Lower leg skin (tissue), 4 donors: Measurements from ENCODE around the gene BIRC5. TPM values are rescaled to one million over a fixed set of nuclear protein-coding genes. Genes with fewer than 3 reads are reported as not detected.

Experiments used
- DNase-seq, 2 donors: peaks; one replicate each; pipeline ENCODE4 v3.0.0-alpha.2; 2019; ENCODE audit warnings: low spot score in 2 of 2
- H3K4me3 ChIP-seq: fragments of 200-600 bp; sonication (generic); 2 replicates; pipeline ENCODE4 v1.5.1; 2017; ENCODE audit warnings: mild to moderate bottlenecking, low read depth; ENCODE audit not compliant: poor library complexity, severe bottlenecking
- CTCF ChIP-seq, 3 donors: fragments of 450-650 bp; IDR thresholded peaks; one replicate each; pipeline ENCODE4 v1.5.1; 2016; ENCODE audit warnings: antibody characterized with exemption in 3 of 3, mild to moderate bottlenecking in 3 of 3, moderate library complexity in 2 of 3
- POLR2A ChIP-seq, 2 donors: fragments of 450-650 bp; IDR thresholded peaks; one replicate each; pipeline ENCODE4 v1.6.1; 2016 to 2017; ENCODE audit warnings: antibody characterized with exemption in 2 of 2, mild to moderate bottlenecking in 1 of 2, moderate library complexity in 1 of 2
- WGBS, 2 donors: methylation state at CpG; one replicate each; pipeline ENCODE4 v1.1.5; 2018; 5-methylcytosine and 5-hydroxymethylcytosine counted together
- intact Hi-C: fragments of 100-400 bp; cut with DNase I; formaldehyde crosslinking; loops from one replicate; pipeline ENCODE4 v1.15.0; 2023; ENCODE audit warnings: low total_unique reads
- total RNA-seq, 4 donors: library from RNA; depleted of rRNA; stranded (reverse); fragments of >200 nt; gene quantifications; one replicate each; pipeline ENCODE4 v1.1.0, GENCODE V29; 2016

BIRC5 gene
- total RNA-seq, 4 donors from 2014 or later: 1.8 to 6.7 (median 3.9) TPM

GRCh38 chr17:78174870-78175642, 39.0 kb upstream of the BIRC5 start:
- 75 to 77% methylated on average over 28 of the region's 28 CpGs for WGBS, 2 donors
- no peak for TF ChIP-seq CTCF (IDR thresholded peaks at IDR 0.05)
- TF ChIP-seq POLR2A (IDR thresholded peaks at IDR 0.05): no peak
- intact Hi-C loops: no loop called here

GRCh38 chr17:78175643-78175981, 38.4 kb upstream of the BIRC5 start:
- intact Hi-C loops: no loop called here
- DNase-seq: no peak
- TF ChIP-seq CTCF (IDR thresholded peaks at IDR 0.05): no peak
- no peak for TF ChIP-seq POLR2A (IDR thresholded peaks at IDR 0.05)
- H3K4me3 ChIP-seq: no peak overlapping the region
- 89 to 94% methylated on average over 14 of the region's 14 CpGs for WGBS, 2 donors

More at GRCh38 chr17:78174870-78175642, 39.0 kb upstream of the BIRC5 start:
- no peak for DNase-seq
- no peak overlapping the region for H3K4me3 ChIP-seq

GRCh38 chr17:78176548-78177025, 37.5 kb upstream of the BIRC5 start:
- TF ChIP-seq POLR2A (IDR thresholded peaks at IDR 0.05) (no peak), CTCF (IDR thresholded peaks at IDR 0.05) (peak in 1 of 3 donors; percentile 50)
- intact Hi-C loops: no loop called here
- peak; percentile 74 to 95 for DNase-seq
- 18 to 43% methylated on average over 6 to 14 of the region's 14 CpGs for WGBS, 2 donors
- H3K4me3 ChIP-seq: no peak overlapping the region

GRCh38 chr17:78179372-78179771, 34.7 kb upstream of the BIRC5 start:
- no peak for DNase-seq
- no peak overlapping the region for H3K4me3 ChIP-seq
- intact Hi-C loops: loop anchor here (2.0 kb wide), 1 partner anchor 67 kb away; no protein-coding TSS in a partner anchor
- TF ChIP-seq POLR2A (IDR thresholded peaks at IDR 0.05) (no peak), CTCF (IDR thresholded peaks at IDR 0.05) (no peak)
- WGBS, 2 donors: 84 to 88% methylated on average over 13 to 17 of the region's 17 CpGs

- WGBS, 2 donors: 84 to 88% methylated on average over 14 of the region's 14 CpGs
- TF ChIP-seq CTCF (IDR thresholded peaks at IDR 0.05) (no peak), POLR2A (IDR thresholded peaks at IDR 0.05) (no peak)
- DNase-seq: no peak
- intact Hi-C loops: no loop called here
- H3K4me3 ChIP-seq: no peak overlapping the region
Measured at GRCh38 chr17:78180083-78180482, 34.0 kb upstream of the BIRC5 start.
